Activated naive CD4-positive, alpha-beta T cell treated with anti-CD3 and anti-CD28 coated beads, Interleukin-2, amount 50 U/mL, for 72 hours (primary cell): ENCODE results near the gene FANK1. TPM values are rescaled to one million over a fixed set of nuclear protein-coding genes. Genes with fewer than 3 reads are reported as not detected.
A peak's percentile ranks its signal among the peaks of the same experiment; 100 is the strongest.
"Not testable (repeated sequence)": the region's sequence is repeated elsewhere in the genome, so short reads cannot be mapped to it uniquely, and the experiment has no call there.

ENCODE experiments used
- ATAC-seq, 2 donors: fragments of 150-1000 bp; cut with Tn5 transposase; 2 replicates each; pipeline ENCODE4 v1.10.0; 2021; ENCODE audit warnings: mild to moderate bottlenecking in 2 of 2, moderate library complexity in 2 of 2
- DNase-seq, 2 donors: peaks; one replicate each; pipeline ENCODE4 v3.0.0; 2021 to 2022; ENCODE audit warnings: low spot score in 2 of 2
- H3K27ac Mint-ChIP-seq, 2 donors: one replicate each; pipeline ENCODE4 v1.8.0; 2022; ENCODE audit warnings: mild to moderate bottlenecking in 2 of 2, mixed read lengths in 2 of 2
- H3K36me3 Mint-ChIP-seq, 2 donors: one replicate each; pipeline ENCODE4 v1.8.0; 2022; ENCODE audit warnings: mixed read lengths in 2 of 2
- H3K9me3 Mint-ChIP-seq, 2 donors: one replicate each; pipeline ENCODE4 v1.8.0; 2022; ENCODE audit warnings: mixed read lengths in 2 of 2
- total RNA-seq, 2 donors: library from RNA; stranded (reverse); gene quantifications; one replicate each; pipeline ENCODE4 v1.2.3, GENCODE V29; 2022

FANK1 gene
- 1 to 10 TPM in 1 of 2 donors, not detected in 1; 1.7 TPM for total RNA-seq

- Mint-ChIP-seq H3K36me3 (peaks cover 13 to 15% of the 10 kb centered on the region in 2 donors), H3K27ac (peak within 1 kb of the TSS; percentile 76 to 91)
- H3K9me3 Mint-ChIP-seq = not testable (repeated sequence)
- peak; percentile 87 to 89 for ATAC-seq
- peak; percentile 81 to 84 for DNase-seq
These were observed at the start of gene FANK1 for GRCh38 chr10:125896088-125896934. TSS of gene FANK1 (plus strand) at chr10:125896564. CDS start at chr10:125896643, 79 bp downstream.

GRCh38 chr10:125846894-125847293, 49.5 kb upstream of the FANK1 start:
- no peaks in the 10 kb centered on the region for H3K9me3 Mint-ChIP-seq
- ATAC-seq (no peak), DNase-seq (no peak)
- peaks cover 14 to 15% of the 10 kb centered on the region in 2 donors for H3K36me3 Mint-ChIP-seq
- no peak overlapping the region for H3K27ac Mint-ChIP-seq

GRCh38 chr10:125848371-125848770, 48.0 kb upstream of the FANK1 start:
- ATAC-seq (no peak), DNase-seq (no peak)
- Mint-ChIP-seq H3K9me3 (no peaks in the 10 kb centered on the region), H3K36me3 (peaks cover 12 to 14% of the 10 kb centered on the region in 2 donors), H3K27ac (no peak overlapping the region)

GRCh38 chr10:125848857-125849256, 47.5 kb upstream of the FANK1 start:
- no peaks in the 10 kb centered on the region for H3K9me3 Mint-ChIP-seq

GRCh38 chr10:125849448-125849847, 46.9 kb upstream of the FANK1 start:
- no peaks in the 10 kb centered on the region for H3K9me3 Mint-ChIP-seq
- no peak overlapping the region for H3K27ac Mint-ChIP-seq
- DNase-seq = no peak
- no peak for ATAC-seq
- H3K36me3 Mint-ChIP-seq = peaks cover 12 to 14% of the 10 kb centered on the region in 2 donors

More at GRCh38 chr10:125848857-125849256, 47.5 kb upstream of the FANK1 start:
- H3K36me3 Mint-ChIP-seq = peaks cover 12 to 14% of the 10 kb centered on the region in 2 donors
- no peak for ATAC-seq
- no peak overlapping the region for H3K27ac Mint-ChIP-seq
- no peak for DNase-seq

- Mint-ChIP-seq H3K9me3 (no peaks in the 10 kb centered on the region), H3K36me3 (peaks cover 12 to 14% of the 10 kb centered on the region in 2 donors), H3K27ac (peak overlapping the region; percentile 30 to 77)
- DNase-seq (no peak), ATAC-seq (no peak)
These were observed 45.3 kb upstream of the FANK1 start for GRCh38 chr10:125850766-125851731.

GRCh38 chr10:125852487-125852886, 43.9 kb upstream of the FANK1 start:
- H3K36me3 Mint-ChIP-seq = peaks cover 12 to 14% of the 10 kb centered on the region in 2 donors
- H3K9me3 Mint-ChIP-seq = no peaks in the 10 kb centered on the region
- DNase-seq = no peak
- H3K27ac Mint-ChIP-seq = no peak overlapping the region
- no peak for ATAC-seq

- H3K36me3 Mint-ChIP-seq = no peaks in the 10 kb centered on the region
- no peaks in the 10 kb centered on the region for H3K9me3 Mint-ChIP-seq
- no peak overlapping the region for H3K27ac Mint-ChIP-seq
- DNase-seq (no peak), ATAC-seq (no peak)
These were observed 39.1 kb upstream of the FANK1 start for GRCh38 chr10:125857185-125857760.

- Mint-ChIP-seq H3K9me3 (no peaks in the 10 kb centered on the region), H3K36me3 (no peaks in the 10 kb centered on the region), H3K27ac (no peak overlapping the region)
- no peak for DNase-seq
- ATAC-seq = no peak
These were observed 37.1 kb upstream of the FANK1 start for GRCh38 chr10:125859128-125859817.

- no peak overlapping the region for H3K27ac Mint-ChIP-seq
- DNase-seq (no peak), ATAC-seq (no peak)
- H3K36me3 Mint-ChIP-seq = no peaks in the 10 kb centered on the region
- H3K9me3 Mint-ChIP-seq = no peaks in the 10 kb centered on the region
These were observed 31.2 kb upstream of the FANK1 start for GRCh38 chr10:125865120-125865519.

- Mint-ChIP-seq H3K36me3 (no peaks in the 10 kb centered on the region), H3K9me3 (no peaks in the 10 kb centered on the region), H3K27ac (no peak overlapping the region)
- ATAC-seq (no peak), DNase-seq (no peak)
These were observed 29.8 kb upstream of the FANK1 start for GRCh38 chr10:125866421-125867029.

- Mint-ChIP-seq H3K36me3 (no peaks in the 10 kb centered on the region), H3K9me3 (no peaks in the 10 kb centered on the region), H3K27ac (no peak overlapping the region)
- DNase-seq = no peak
- peak in 1 of 2 donors; percentile 41 for ATAC-seq
These were observed 27.9 kb upstream of the FANK1 start for GRCh38 chr10:125868372-125868975.

- ATAC-seq = no peak
- Mint-ChIP-seq H3K36me3 (peaks cover 5 to 19% of the 10 kb centered on the region in 2 donors), H3K27ac (no peak overlapping the region), H3K9me3 (peaks cover 0 to 4% of the 10 kb centered on the region in 2 donors)
- no peak for DNase-seq
These were observed 25.0 kb upstream of the FANK1 start for GRCh38 chr10:125871338-125871737.

- peaks cover 24 to 61% of the 10 kb centered on the region in 2 donors for H3K36me3 Mint-ChIP-seq
- H3K9me3 Mint-ChIP-seq = peaks cover 0 to 4% of the 10 kb centered on the region in 2 donors
- DNase-seq = no peak
- H3K27ac Mint-ChIP-seq = no peak overlapping the region
- ATAC-seq = no peak
These were observed 17.2 kb upstream of the FANK1 start for GRCh38 chr10:125878957-125879835.

- Mint-ChIP-seq H3K36me3 (peaks cover 24 to 48% of the 10 kb centered on the region in 2 donors), H3K27ac (no peak overlapping the region), H3K9me3 (peaks cover 0 to 4% of the 10 kb centered on the region in 2 donors)
- no peak for ATAC-seq
- no peak for DNase-seq
These were observed 15.6 kb upstream of the FANK1 start for GRCh38 chr10:125880719-125881118.
